Measurements from ENCODE around the gene ITGA5. TPM values are rescaled to one million over a fixed set of nuclear protein-coding genes. Genes with fewer than 3 reads are reported as not detected.

Gene ITGA5
- total and polyA plus RNA-seq, 2 of the 13 experiments (the other 11 are each of a cell fraction or from before 2014, with no cell fraction given) = 0.20 to 0.40 TPM

DNA sequence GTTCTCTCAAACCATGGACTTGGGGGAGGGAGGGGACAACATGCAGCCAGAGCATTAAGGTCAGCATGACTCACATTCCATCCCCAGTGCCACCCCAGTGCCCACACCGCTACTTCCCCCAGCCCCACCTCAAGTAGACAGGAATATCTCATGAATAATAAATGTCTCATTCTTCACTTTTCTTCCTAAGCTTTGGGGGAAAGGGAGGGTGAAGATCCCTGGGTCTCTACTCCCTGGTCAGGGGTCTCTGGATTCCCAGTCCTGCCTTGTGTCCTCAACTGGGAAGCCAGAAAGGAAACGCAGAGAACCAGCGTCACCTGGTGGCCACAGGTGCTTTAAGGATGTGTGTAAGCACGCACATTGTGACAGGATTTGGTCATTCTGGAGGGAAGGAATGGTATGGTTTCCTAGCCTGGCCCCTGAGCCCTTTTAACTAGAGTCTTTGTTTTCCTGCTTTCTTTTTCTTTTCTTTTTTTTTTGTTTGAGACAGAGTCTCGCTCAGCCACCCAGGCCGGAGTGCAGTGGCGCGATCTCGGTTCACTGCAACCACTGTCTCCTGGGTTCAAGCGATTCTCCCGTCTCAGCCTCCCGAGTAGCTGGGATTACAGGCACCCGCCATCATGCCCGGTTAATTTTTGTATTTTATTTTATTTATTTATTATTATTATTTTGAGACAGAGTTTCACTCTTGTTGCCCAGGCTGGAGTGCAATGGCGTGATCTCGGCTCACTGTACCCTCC, 58.2 kb downstream of the ITGA5 start (continued):
- TF ChIP-seq TGIF2 (CRISPR knock-in tag; IDR thresholded peaks at IDR 0.05) (no peak), CBX2 (IDR thresholded peaks at IDR 0.05; ENCODE audit: low read depth, low read length) (no peak), CBX2 (CRISPR knock-in tag; IDR thresholded peaks at IDR 0.05; ENCODE audit: low read depth) (no peak), CEBPG (CRISPR knock-in tag; IDR thresholded peaks at IDR 0.05) (0 out of 2 replicates have a peak, but pooled peaks have one; percentile 17), ZNF232 (CRISPR knock-in tag; IDR thresholded peaks at IDR 0.05; ENCODE audit: borderline replicate concordance) (peak; percentile 43; the same call in 1 of the 2 replicates), KLF9 (CRISPR knock-in tag; IDR thresholded peaks at IDR 0.05; ENCODE audit: low read depth) (no peak), SKI (IDR thresholded peaks at IDR 0.05; ENCODE audit: partially characterized antibody) (no peak), FIP1L1 (IDR thresholded peaks at IDR 0.05; ENCODE audit: borderline replicate concordance, insufficient read depth, low read depth, low read length) (no peak), ZNF790 (CRISPR knock-in tag; IDR thresholded peaks at IDR 0.05; ENCODE audit: borderline replicate concordance) (no peak), PAF1 (CRISPR knock-in tag; IDR thresholded peaks at IDR 0.05) (no peak), ZNF572 (CRISPR knock-in tag; IDR thresholded peaks at IDR 0.05) (no peak), PRMT3 (CRISPR knock-in tag; IDR thresholded peaks at IDR 0.05; ENCODE audit: borderline replicate concordance, low read depth) (no peak), ZNF329 (CRISPR knock-in tag; IDR thresholded peaks at IDR 0.05; ENCODE audit: low read depth) (0 out of 2 replicates have a peak, but pooled peaks have one; percentile 29), CCDC6 (CRISPR knock-in tag; IDR thresholded peaks at IDR 0.05) (no peak)
- TF ChIP-seq, protein P1, sequence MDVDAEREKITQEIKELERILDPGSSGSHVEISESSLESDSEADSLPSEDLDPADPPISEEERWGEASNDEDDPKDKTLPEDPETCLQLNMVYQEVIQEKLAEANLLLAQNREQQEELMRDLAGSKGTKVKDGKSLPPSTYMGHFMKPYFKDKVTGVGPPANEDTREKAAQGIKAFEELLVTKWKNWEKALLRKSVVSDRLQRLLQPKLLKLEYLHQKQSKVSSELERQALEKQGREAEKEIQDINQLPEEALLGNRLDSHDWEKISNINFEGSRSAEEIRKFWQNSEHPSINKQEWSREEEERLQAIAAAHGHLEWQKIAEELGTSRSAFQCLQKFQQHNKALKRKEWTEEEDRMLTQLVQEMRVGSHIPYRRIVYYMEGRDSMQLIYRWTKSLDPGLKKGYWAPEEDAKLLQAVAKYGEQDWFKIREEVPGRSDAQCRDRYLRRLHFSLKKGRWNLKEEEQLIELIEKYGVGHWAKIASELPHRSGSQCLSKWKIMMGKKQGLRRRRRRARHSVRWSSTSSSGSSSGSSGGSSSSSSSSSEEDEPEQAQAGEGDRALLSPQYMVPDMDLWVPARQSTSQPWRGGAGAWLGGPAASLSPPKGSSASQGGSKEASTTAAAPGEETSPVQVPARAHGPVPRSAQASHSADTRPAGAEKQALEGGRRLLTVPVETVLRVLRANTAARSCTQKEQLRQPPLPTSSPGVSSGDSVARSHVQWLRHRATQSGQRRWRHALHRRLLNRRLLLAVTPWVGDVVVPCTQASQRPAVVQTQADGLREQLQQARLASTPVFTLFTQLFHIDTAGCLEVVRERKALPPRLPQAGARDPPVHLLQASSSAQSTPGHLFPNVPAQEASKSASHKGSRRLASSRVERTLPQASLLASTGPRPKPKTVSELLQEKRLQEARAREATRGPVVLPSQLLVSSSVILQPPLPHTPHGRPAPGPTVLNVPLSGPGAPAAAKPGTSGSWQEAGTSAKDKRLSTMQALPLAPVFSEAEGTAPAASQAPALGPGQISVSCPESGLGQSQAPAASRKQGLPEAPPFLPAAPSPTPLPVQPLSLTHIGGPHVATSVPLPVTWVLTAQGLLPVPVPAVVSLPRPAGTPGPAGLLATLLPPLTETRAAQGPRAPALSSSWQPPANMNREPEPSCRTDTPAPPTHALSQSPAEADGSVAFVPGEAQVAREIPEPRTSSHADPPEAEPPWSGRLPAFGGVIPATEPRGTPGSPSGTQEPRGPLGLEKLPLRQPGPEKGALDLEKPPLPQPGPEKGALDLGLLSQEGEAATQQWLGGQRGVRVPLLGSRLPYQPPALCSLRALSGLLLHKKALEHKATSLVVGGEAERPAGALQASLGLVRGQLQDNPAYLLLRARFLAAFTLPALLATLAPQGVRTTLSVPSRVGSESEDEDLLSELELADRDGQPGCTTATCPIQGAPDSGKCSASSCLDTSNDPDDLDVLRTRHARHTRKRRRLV (CRISPR knock-in tag; IDR thresholded peaks at IDR 0.05) = no peak
- TF ChIP-seq, protein P2, sequence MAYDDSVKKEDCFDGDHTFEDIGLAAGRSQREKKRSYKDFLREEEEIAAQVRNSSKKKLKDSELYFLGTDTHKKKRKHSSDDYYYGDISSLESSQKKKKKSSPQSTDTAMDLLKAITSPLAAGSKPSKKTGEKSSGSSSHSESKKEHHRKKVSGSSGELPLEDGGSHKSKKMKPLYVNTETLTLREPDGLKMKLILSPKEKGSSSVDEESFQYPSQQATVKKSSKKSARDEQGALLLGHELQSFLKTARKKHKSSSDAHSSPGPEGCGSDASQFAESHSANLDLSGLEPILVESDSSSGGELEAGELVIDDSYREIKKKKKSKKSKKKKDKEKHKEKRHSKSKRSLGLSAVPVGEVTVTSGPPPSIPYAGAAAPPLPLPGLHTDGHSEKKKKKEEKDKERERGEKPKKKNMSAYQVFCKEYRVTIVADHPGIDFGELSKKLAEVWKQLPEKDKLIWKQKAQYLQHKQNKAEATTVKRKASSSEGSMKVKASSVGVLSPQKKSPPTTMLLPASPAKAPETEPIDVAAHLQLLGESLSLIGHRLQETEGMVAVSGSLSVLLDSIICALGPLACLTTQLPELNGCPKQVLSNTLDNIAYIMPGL (CRISPR knock-in tag; IDR thresholded peaks at IDR 0.05; ENCODE audit: borderline replicate concordance in 1 of 2, low read depth in 1 of 2) = peak; percentile 70 to 84
- TF ChIP-seq, protein P3, sequence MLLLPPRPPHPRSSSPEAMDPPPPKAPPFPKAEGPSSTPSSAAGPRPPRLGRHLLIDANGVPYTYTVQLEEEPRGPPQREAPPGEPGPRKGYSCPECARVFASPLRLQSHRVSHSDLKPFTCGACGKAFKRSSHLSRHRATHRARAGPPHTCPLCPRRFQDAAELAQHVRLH (CRISPR knock-in tag; IDR thresholded peaks at IDR 0.05; ENCODE audit: borderline replicate concordance, low read depth) = no peak
- TF ChIP-seq, protein P4, sequence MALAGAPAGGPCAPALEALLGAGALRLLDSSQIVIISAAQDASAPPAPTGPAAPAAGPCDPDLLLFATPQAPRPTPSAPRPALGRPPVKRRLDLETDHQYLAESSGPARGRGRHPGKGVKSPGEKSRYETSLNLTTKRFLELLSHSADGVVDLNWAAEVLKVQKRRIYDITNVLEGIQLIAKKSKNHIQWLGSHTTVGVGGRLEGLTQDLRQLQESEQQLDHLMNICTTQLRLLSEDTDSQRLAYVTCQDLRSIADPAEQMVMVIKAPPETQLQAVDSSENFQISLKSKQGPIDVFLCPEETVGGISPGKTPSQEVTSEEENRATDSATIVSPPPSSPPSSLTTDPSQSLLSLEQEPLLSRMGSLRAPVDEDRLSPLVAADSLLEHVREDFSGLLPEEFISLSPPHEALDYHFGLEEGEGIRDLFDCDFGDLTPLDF (CRISPR knock-in tag; IDR thresholded peaks at IDR 0.05) = no peak
- TF ChIP-seq, protein P5, sequence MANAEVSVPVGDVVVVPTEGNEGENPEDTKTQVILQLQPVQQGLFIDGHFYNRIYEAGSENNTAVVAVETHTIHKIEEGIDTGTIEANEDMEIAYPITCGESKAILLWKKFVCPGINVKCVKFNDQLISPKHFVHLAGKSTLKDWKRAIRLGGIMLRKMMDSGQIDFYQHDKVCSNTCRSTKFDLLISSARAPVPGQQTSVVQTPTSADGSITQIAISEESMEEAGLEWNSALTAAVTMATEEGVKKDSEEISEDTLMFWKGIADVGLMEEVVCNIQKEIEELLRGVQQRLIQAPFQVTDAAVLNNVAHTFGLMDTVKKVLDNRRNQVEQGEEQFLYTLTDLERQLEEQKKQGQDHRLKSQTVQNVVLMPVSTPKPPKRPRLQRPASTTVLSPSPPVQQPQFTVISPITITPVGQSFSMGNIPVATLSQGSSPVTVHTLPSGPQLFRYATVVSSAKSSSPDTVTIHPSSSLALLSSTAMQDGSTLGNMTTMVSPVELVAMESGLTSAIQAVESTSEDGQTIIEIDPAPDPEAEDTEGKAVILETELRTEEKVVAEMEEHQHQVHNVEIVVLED (CRISPR knock-in tag; IDR thresholded peaks at IDR 0.05; ENCODE audit: borderline replicate concordance) = 0 out of 2 replicates have a peak, but pooled peaks have one; percentile 27
